ENCODE measurements around the gene FCRL2.

The FCRL2 gene

GRCh38 chr1:157784801-157785200, 7.9 kb upstream of the FCRL2 start:
- no peaks in the 10 kb centered on the region for H3K36me3 ChIP-seq
- no peak overlapping the region for H3K27ac ChIP-seq
- H3K4me3 ChIP-seq (ENCODE audit: low read depth in 1 of 2, low read length in 1 of 2): no peak overlapping the region
- TF ChIP-seq CTCF (IDR thresholded peaks at IDR 0.05): no peak
- H3K9me3 ChIP-seq: no peaks in the 10 kb centered on the region
- peaks cover 0 to 3% of the 10 kb centered on the region in 2 experiments for H3K4me1 ChIP-seq (ENCODE audit: control insufficient read depth in 1 of 2, insufficient read depth in 1 of 2, low read depth in 1 of 2, low read length in 1 of 2)
- no peaks in the 10 kb centered on the region for H3K27me3 ChIP-seq

DNA sequence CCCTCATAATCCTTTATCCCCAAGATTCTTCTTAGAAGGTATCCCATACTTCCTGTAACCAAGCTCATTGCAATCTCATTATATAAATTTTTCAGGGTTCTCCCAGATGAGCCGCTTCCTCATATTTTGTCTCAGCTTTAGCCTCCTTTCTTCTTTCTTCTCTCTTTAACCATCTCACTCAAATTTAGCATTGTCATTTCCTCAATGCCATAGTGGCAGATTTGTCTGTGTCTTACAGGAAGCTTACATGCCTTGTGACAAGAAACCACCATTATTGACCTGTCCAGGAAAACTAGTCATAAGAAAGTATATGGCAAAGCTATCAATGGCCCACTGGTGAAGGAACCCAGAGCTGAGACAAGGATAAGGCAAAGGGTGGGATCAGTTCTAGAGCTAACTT, 6.0 kb upstream of the FCRL2 start:
- no peak overlapping the region for H3K27ac ChIP-seq
- H3K36me3 ChIP-seq: no peaks in the 10 kb centered on the region
- H3K9me3 ChIP-seq: no peaks in the 10 kb centered on the region
- H3K4me3 ChIP-seq (ENCODE audit: low read depth in 1 of 2, low read length in 1 of 2): no peak overlapping the region
- no peak for TF ChIP-seq CTCF (IDR thresholded peaks at IDR 0.05)
- peaks cover 0 to 3% of the 10 kb centered on the region in 2 experiments for H3K4me1 ChIP-seq (ENCODE audit: control insufficient read depth in 1 of 2, insufficient read depth in 1 of 2, low read depth in 1 of 2, low read length in 1 of 2)
- H3K27me3 ChIP-seq: no peaks in the 10 kb centered on the region

DNA sequence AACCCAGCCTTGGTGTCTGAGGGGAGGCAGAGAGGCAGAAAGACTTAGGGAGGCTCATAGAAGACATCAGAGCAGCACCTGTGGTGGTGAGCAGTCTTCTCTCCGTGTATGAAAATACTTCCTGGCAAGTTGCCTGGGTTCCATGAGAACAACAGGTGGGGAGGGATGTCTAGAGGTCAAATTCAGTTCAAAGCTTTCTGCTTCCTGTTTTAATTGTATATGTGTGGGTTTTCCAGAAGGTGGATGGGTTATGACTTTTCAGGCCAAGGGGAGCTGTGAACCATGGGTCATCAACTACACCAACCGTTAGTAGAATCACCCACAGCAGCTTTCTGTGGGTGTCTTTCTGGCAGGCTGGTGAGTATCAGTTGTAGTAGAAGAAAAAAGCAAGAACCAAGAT, 4.1 kb upstream of the FCRL2 start:
- Histone ChIP-seq H3K4me1 (ENCODE audit: control insufficient read depth in 1 of 2, insufficient read depth in 1 of 2, low read depth in 1 of 2, low read length in 1 of 2) (peaks cover 0 to 3% of the 10 kb centered on the region in 2 experiments), H3K9me3 (no peaks in the 10 kb centered on the region), H3K36me3 (no peaks in the 10 kb centered on the region), H3K27me3 (no peaks in the 10 kb centered on the region), H3K4me3 (ENCODE audit: low read depth in 1 of 2, low read length in 1 of 2) (no peak overlapping the region), H3K27ac (no peak overlapping the region)
- no peak for TF ChIP-seq CTCF (IDR thresholded peaks at IDR 0.05)

- Histone ChIP-seq H3K27me3 (peaks cover 40% of the 10 kb centered on the region), H3K9me3 (no peaks in the 10 kb centered on the region), H3K4me3 (ENCODE audit: low read depth in 1 of 2, low read length in 1 of 2) (no peak overlapping the region), H3K4me1 (ENCODE audit: control insufficient read depth in 1 of 2, insufficient read depth in 1 of 2, low read depth in 1 of 2, low read length in 1 of 2) (no peaks in the 10 kb centered on the region), H3K36me3 (no peaks in the 10 kb centered on the region), H3K27ac (no peak overlapping the region)
- no peak for TF ChIP-seq CTCF (IDR thresholded peaks at IDR 0.05)
Measured at GRCh38 chr1:157775101-157775870, 1.6 kb downstream of the FCRL2 start.

- Histone ChIP-seq H3K4me3 (ENCODE audit: low read depth in 1 of 2, low read length in 1 of 2) (no peak overlapping the region), H3K9me3 (no peaks in the 10 kb centered on the region)
- TF ChIP-seq CTCF (IDR thresholded peaks at IDR 0.05): no peak
Measured at GRCh38 chr1:157774412-157774811, 2.5 kb downstream of the FCRL2 start.

More at GRCh38 chr1:157774412-157774811, 2.5 kb downstream of the FCRL2 start:
- Histone ChIP-seq H3K4me1 (ENCODE audit: control insufficient read depth in 1 of 2, insufficient read depth in 1 of 2, low read depth in 1 of 2, low read length in 1 of 2) (no peaks in the 10 kb centered on the region), H3K27ac (no peak overlapping the region), H3K36me3 (no peaks in the 10 kb centered on the region), H3K27me3 (peaks cover 40% of the 10 kb centered on the region)
